Stimulated activated effector memory CD8-positive, alpha-beta T cell treated with anti-CD3 and anti-CD28 coated beads, Interleukin-12 subunit alpha, Interleukin-12 subunit beta, amount 100 ng/mL, for 72 hours (primary cell): ENCODE data around the gene SUSD6.

Experiments
- ATAC-seq: fragments of 150-1000 bp; cut with Tn5 transposase; 2 replicates; pipeline ENCODE4 v1.10.0; 2021
- DNase-seq, 2 donors: peaks; one replicate each; pipeline ENCODE4 v3.0.0; 2021 to 2022; ENCODE audit warnings: low spot score in 2 of 2
- H3K27ac Mint-ChIP-seq: one replicate; pipeline ENCODE4 v1.8.0; 2022; ENCODE audit warnings: mild to moderate bottlenecking, mixed read lengths
- H3K36me3 Mint-ChIP-seq: one replicate; pipeline ENCODE4 v1.8.0; 2022; ENCODE audit warnings: mild to moderate bottlenecking, mixed read lengths
- H3K4me1 Mint-ChIP-seq: one replicate; pipeline ENCODE4 v1.8.0; 2022; ENCODE audit warnings: mixed read lengths
- H3K4me3 Mint-ChIP-seq: one replicate; pipeline ENCODE4 v1.8.0; 2022; ENCODE audit warnings: mild to moderate bottlenecking, mixed read lengths
- H3K9me3 Mint-ChIP-seq: one replicate; pipeline ENCODE4 v1.8.0; 2022; ENCODE audit warnings: mixed read lengths

Gene SUSD6

DNA sequence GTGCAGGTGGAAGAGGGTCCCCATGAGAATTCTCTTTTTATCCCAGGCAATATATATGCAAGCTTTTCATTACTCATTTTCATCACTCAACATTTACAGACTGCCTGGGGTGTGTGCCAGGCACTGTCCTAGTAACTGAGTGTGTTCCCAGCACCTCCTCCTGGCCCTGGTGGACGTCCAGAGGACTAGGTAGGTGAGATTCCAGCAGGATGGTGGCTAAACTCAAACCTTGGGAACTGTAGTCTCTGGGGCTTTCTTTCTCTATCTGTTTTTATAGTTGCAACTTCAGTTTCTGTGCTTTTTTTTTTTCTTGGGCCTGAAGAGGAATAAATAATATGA, 63.8 kb downstream of the SUSD6 start:
- Mint-ChIP-seq H3K36me3 (peaks cover 41% of the 10 kb centered on the region), H3K27ac (peak overlapping the region; percentile 97), H3K4me3 (peak overlapping the region; percentile 57), H3K9me3 (no peaks in the 10 kb centered on the region), H3K4me1 (peaks cover 68% of the 10 kb centered on the region)
- DNase-seq (no peak), ATAC-seq (no peak)

- H3K27ac Mint-ChIP-seq: peak overlapping the region; percentile 97
- DNase-seq: peak in 1 of 2 donors; percentile 67
- ATAC-seq: peak; percentile 97
- H3K36me3 Mint-ChIP-seq: peaks cover 46% of the 10 kb centered on the region
- peak overlapping the region; percentile 57 for H3K4me3 Mint-ChIP-seq
- no peaks in the 10 kb centered on the region for H3K9me3 Mint-ChIP-seq
- H3K4me1 Mint-ChIP-seq: peaks cover 68% of the 10 kb centered on the region
Measured at GRCh38 chr14:69675877-69676416, 64.6 kb downstream of the SUSD6 start.

DNA sequence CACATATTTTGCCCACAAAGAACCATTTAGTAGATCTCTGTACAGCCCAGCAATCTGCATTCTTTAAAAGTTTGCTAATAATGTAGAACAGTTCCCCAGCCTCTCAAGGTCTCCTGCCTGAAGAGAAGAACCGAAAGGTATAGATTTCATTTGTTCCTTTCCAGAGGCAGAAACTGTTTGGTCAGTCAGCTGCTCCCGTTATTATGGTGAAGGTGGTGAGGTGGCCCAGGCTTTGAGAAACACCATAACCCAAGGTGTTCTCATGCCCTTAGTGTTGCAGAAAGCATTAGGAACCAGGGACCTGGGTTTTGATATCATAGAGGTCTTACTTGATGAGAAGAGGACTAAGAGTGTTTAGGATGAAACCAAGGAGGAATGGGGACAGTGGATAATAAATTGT, 65.3 kb downstream of the SUSD6 start:
- peak overlapping the region; percentile 57 for H3K4me3 Mint-ChIP-seq
- H3K36me3 Mint-ChIP-seq: peaks cover 48% of the 10 kb centered on the region
- H3K4me1 Mint-ChIP-seq: peaks cover 68% of the 10 kb centered on the region
- H3K27ac Mint-ChIP-seq: peak overlapping the region; percentile 97
- ATAC-seq (no peak), DNase-seq (no peak)
- H3K9me3 Mint-ChIP-seq: no peaks in the 10 kb centered on the region

GRCh38 chr14:69680297-69680696, 68.9 kb downstream of the SUSD6 start:
- H3K36me3 Mint-ChIP-seq: peaks cover 69% of the 10 kb centered on the region
- H3K4me3 Mint-ChIP-seq: no peak overlapping the region
- peaks cover 68% of the 10 kb centered on the region for H3K4me1 Mint-ChIP-seq
- no peak for DNase-seq
- ATAC-seq: no peak
- H3K9me3 Mint-ChIP-seq: no peaks in the 10 kb centered on the region
- peak overlapping the region; percentile 37 for H3K27ac Mint-ChIP-seq

DNA sequence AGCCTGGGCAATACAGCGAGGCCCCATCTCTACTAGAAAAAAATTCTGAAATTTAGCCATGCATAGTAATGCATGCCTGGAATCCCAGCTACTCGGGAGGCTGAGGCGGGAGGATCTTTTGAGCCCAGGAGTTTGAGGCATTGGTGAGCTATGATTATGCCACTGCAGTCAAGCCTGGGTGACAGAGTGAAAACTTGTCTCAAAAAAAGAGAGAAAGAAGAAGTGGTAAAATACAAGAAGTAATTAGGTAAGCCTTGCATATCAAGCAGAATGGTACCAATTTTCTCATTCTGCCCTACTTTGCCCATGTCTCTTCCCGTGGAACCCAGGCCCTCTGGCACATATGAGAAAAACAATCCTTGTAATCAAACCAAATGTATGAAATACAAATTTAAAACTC, 70.7 kb downstream of the SUSD6 start:
- peak overlapping the region; percentile 81 for H3K27ac Mint-ChIP-seq
- DNase-seq (no peak), ATAC-seq (no peak)
- no peaks in the 10 kb centered on the region for H3K9me3 Mint-ChIP-seq
- peaks cover 70% of the 10 kb centered on the region for H3K4me1 Mint-ChIP-seq
- peak overlapping the region; percentile 57 for H3K4me3 Mint-ChIP-seq
- H3K36me3 Mint-ChIP-seq: peaks cover 64% of the 10 kb centered on the region

DNA sequence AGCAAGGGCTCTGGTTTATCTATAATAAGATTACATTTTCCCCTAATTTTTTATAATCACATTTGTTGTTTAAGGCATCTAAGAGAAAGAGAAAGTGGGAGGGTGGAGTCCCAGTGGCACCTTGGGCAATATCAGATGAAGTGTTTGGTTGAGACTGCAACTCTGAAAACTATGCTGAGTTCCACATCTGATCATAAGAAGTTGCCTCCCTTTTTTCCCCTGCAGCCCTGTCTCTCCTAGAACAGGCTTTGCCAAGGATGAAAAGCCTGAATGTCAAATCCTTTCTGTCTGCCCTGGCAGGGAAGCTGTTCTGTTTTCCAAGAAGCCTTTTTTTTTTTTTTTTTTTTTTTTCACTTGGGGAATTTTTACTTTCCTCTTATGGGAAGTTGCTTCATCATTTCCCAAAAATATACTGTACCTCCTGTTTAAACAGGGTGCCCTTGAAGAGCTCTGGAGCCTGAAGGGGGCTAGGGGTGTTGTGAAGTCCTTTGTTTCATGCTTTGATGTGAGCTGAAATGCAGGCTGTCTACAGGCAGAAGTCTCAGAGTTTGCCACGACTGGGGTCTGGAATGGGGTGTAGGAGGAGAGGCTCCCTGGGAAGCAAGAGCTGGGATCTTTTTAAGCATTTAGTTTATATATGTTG, 71.3 kb downstream of the SUSD6 start:
- Mint-ChIP-seq H3K36me3 (peaks cover 64% of the 10 kb centered on the region), H3K9me3 (no peaks in the 10 kb centered on the region), H3K4me1 (peaks cover 71% of the 10 kb centered on the region), H3K27ac (peak overlapping the region; percentile 81), H3K4me3 (peak overlapping the region; percentile 57)
- no peak for ATAC-seq
- DNase-seq: no peak

DNA sequence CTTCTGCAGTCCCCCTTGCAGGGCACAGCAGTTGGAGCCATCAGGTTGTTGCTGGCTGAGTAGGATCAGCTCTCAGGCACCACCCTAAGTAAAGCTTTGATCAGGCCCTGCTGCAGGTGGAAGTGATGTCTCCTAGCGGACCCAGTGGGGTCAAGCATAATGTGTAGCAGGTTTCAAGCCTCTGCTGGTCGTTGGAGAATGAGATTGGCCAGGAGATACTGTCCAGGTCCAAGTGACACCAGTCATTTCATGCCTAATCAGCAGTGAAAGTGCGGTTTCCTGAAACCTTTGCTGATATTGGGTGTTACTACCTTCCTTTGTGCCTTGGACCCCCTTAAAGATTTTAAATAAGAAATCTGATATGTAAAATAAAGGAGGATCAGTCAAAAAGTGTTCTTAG, 72.6 kb downstream of the SUSD6 start:
- peak overlapping the region; percentile 57 for H3K4me3 Mint-ChIP-seq
- DNase-seq: no peak
- H3K36me3 Mint-ChIP-seq: peaks cover 61% of the 10 kb centered on the region
- H3K27ac Mint-ChIP-seq: peak overlapping the region; percentile 81
- H3K4me1 Mint-ChIP-seq: peaks cover 83% of the 10 kb centered on the region
- no peaks in the 10 kb centered on the region for H3K9me3 Mint-ChIP-seq
- no peak for ATAC-seq

GRCh38 chr14:69684461-69685217, 73.2 kb downstream of the SUSD6 start:
- DNase-seq (no peak), ATAC-seq (peak; percentile 38)
- peak overlapping the region; percentile 57 for H3K4me3 Mint-ChIP-seq
- H3K27ac Mint-ChIP-seq: peak overlapping the region; percentile 81
- peaks cover 66% of the 10 kb centered on the region for H3K36me3 Mint-ChIP-seq
- H3K4me1 Mint-ChIP-seq: peaks cover 86% of the 10 kb centered on the region
- no peaks in the 10 kb centered on the region for H3K9me3 Mint-ChIP-seq

GRCh38 chr14:69685218-69685616, 73.8 kb downstream of the SUSD6 start:
- peak overlapping the region; percentile 57 for H3K4me3 Mint-ChIP-seq

GRCh38 chr14:69685716-69686115, 74.3 kb downstream of the SUSD6 start:
- Mint-ChIP-seq H3K4me1 (peaks cover 85% of the 10 kb centered on the region), H3K36me3 (peaks cover 69% of the 10 kb centered on the region), H3K9me3 (no peaks in the 10 kb centered on the region), H3K27ac (peak overlapping the region; percentile 81), H3K4me3 (peak overlapping the region; percentile 57)
- ATAC-seq (peak; percentile 79), DNase-seq (peak in 1 of 2 donors; percentile 60)

More at GRCh38 chr14:69685218-69685616, 73.8 kb downstream of the SUSD6 start:
- H3K9me3 Mint-ChIP-seq: no peaks in the 10 kb centered on the region
- H3K4me1 Mint-ChIP-seq: peaks cover 85% of the 10 kb centered on the region
- H3K27ac Mint-ChIP-seq: peak overlapping the region; percentile 81
- ATAC-seq: peak; percentile 98
- DNase-seq: peak; percentile 33 to 81
- peaks cover 69% of the 10 kb centered on the region for H3K36me3 Mint-ChIP-seq

GRCh38 chr14:69687606-69688298, 76.4 kb downstream of the SUSD6 start:
- ATAC-seq (no peak), DNase-seq (no peak)
- Mint-ChIP-seq H3K4me1 (peaks cover 81% of the 10 kb centered on the region), H3K36me3 (peaks cover 69% of the 10 kb centered on the region), H3K27ac (peak overlapping the region; percentile 27), H3K9me3 (no peaks in the 10 kb centered on the region), H3K4me3 (no peak overlapping the region)

GRCh38 chr14:69688299-69688649, 76.9 kb downstream of the SUSD6 start:
- no peak for ATAC-seq
- H3K9me3 Mint-ChIP-seq: no peaks in the 10 kb centered on the region
- no peak for DNase-seq
- H3K4me1 Mint-ChIP-seq: peaks cover 80% of the 10 kb centered on the region
- H3K4me3 Mint-ChIP-seq: no peak overlapping the region
- H3K27ac Mint-ChIP-seq: peak overlapping the region; percentile 27
- peaks cover 66% of the 10 kb centered on the region for H3K36me3 Mint-ChIP-seq

GRCh38 chr14:69690042-69690441, 78.6 kb downstream of the SUSD6 start:
- DNase-seq: no peak
- peak overlapping the region; percentile 85 for H3K27ac Mint-ChIP-seq
- H3K9me3 Mint-ChIP-seq: no peaks in the 10 kb centered on the region
- no peak for ATAC-seq
- peaks cover 80% of the 10 kb centered on the region for H3K4me1 Mint-ChIP-seq
- no peak overlapping the region for H3K4me3 Mint-ChIP-seq
- peaks cover 67% of the 10 kb centered on the region for H3K36me3 Mint-ChIP-seq

DNA sequence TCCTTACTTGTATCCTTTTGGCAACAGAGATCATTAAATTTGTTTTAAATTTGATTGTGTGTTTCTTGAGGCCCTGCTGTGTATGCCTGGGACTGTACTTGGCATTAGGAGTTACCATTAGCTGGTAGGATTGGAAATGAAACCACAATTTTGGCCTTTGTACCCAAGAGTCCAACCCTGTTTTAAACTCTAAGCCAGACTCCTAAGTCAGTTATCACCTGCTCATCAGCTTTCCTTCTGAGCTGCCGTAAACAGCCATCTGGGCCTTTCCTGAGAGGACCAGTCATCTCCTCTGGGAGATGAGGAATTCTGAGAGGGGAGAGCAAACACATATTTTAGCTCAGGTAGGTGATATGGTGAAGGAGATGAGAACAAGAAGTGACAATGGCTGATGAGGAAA, 81.2 kb downstream of the SUSD6 start:
- DNase-seq (no peak), ATAC-seq (no peak)
- H3K4me1 Mint-ChIP-seq: peaks cover 85% of the 10 kb centered on the region
- peak overlapping the region; percentile 74 for H3K27ac Mint-ChIP-seq
- no peak overlapping the region for H3K4me3 Mint-ChIP-seq
- H3K9me3 Mint-ChIP-seq: no peaks in the 10 kb centered on the region
- peaks cover 67% of the 10 kb centered on the region for H3K36me3 Mint-ChIP-seq

DNA sequence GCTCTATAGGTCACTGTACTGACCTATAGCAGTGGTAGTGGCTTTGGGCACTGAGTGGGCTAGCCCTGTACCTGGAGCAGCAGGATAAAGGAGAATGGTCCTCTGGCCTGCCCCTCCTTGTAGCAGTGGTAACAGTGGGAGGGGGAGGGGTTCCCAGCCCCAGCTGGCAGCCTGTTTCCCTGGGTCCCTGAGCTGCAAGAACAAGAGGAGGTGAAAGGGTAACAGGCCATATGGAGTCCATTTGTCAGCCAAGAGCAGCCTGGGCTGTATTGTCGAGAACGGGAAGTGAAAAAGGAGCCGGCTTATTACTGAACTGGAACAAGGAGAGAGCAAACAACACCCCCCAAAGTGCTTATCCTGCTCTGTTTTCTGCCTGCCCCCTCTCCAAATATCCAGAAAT, 81.7 kb downstream of the SUSD6 start:
- H3K4me3 Mint-ChIP-seq: no peak overlapping the region
- no peak for DNase-seq
- peaks cover 86% of the 10 kb centered on the region for H3K4me1 Mint-ChIP-seq
- no peak for ATAC-seq
- no peaks in the 10 kb centered on the region for H3K9me3 Mint-ChIP-seq
- H3K36me3 Mint-ChIP-seq: peaks cover 67% of the 10 kb centered on the region
- H3K27ac Mint-ChIP-seq: peak overlapping the region; percentile 74
